HepG2 (cell line): ENCODE measurements around the gene S100A7.
"Not testable (repeated sequence)": the region's sequence is repeated elsewhere in the genome, so short reads cannot be mapped to it uniquely, and the experiment has no call there.

Experiments used
- GRHL1 ChIP-seq: sonication (generic); formaldehyde crosslinking; conservative IDR thresholded peaks from 2 replicates; pipeline ENCODE4 v1.8.0; 2022; ENCODE audit warnings: missing genetic modification reagents
- HOXA7 ChIP-seq: sonication (generic); formaldehyde crosslinking; IDR thresholded peaks from 2 replicates; pipeline ENCODE4 v1.8.1; 2022; ENCODE audit warnings: mild to moderate bottlenecking, missing genetic modification reagents, moderate library complexity
- MAX ChIP-seq: IDR thresholded peaks from 2 replicates; pipeline ENCODE4 v1.6.1; 2012; ENCODE audit warnings: inconsistent platforms
- NR2F6 ChIP-seq, 2 experiments: IDR thresholded peaks; 2 replicates each; pipeline ENCODE4 v1.6.1; 2016; ENCODE audit warnings: antibody characterized with exemption in 1 of 2, mild to moderate bottlenecking in 1 of 2
- TCF12 ChIP-seq, 2 experiments: fragments of 450-650 bp in 1 of 2; sonication (generic) in 1 of 2; formaldehyde crosslinking in 1 of 2; IDR thresholded peaks; 2 replicates each; pipeline versions ENCODE4 v1.6.1 to v1.8.0; 2017 to 2022; ENCODE audit warnings: antibody characterized with exemption in 1 of 2, mild to moderate bottlenecking in 1 of 2, missing genetic modification reagents in 1 of 2, moderate library complexity in 1 of 2

- not testable (repeated sequence) for TF ChIP-seq HOXA7 (CRISPR knock-in tag); NR2F6 (IDR thresholded peaks at IDR 0.05); NR2F6 (CRISPR knock-in tag; IDR thresholded peaks at IDR 0.05); MAX; TCF12 (IDR thresholded peaks at IDR 0.05); TCF12 (CRISPR knock-in tag; IDR thresholded peaks at IDR 0.05); GRHL1 (CRISPR knock-in tag)
Observed at GRCh38 chr1:153448851-153449250, 11.6 kb downstream of the S100A7 start.
